ENCODE data around the gene TTPAL.

DNA sequence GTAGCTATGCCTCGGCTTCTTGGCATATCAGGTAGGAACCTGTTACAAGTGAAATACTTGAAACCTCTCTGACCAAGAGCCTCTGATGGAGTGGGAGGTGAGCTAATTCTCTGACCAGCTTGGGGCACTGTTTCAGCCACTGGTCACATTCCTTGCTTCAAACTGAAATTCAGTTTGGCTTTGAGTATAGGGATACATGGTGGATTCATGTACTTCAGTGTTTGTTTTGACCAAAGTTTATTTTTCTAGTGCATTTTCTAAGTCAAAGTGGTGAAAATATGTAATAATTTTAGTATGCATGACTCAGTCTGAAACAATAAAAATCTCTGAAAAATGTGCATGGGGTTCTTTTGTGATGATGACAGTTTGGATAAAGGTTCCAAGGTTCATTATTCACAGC lies 18.6 kb downstream of the TTPAL start:
- TF ChIP-seq, protein P1, sequence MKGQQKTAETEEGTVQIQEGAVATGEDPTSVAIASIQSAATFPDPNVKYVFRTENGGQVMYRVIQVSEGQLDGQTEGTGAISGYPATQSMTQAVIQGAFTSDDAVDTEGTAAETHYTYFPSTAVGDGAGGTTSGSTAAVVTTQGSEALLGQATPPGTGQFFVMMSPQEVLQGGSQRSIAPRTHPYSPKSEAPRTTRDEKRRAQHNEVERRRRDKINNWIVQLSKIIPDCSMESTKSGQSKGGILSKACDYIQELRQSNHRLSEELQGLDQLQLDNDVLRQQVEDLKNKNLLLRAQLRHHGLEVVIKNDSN (IDR thresholded peaks at IDR 0.05; ENCODE audit: borderline replicate concordance, extremely low read length, insufficient read depth, low read depth, low read length): no peak
- TF ChIP-seq, protein P2, sequence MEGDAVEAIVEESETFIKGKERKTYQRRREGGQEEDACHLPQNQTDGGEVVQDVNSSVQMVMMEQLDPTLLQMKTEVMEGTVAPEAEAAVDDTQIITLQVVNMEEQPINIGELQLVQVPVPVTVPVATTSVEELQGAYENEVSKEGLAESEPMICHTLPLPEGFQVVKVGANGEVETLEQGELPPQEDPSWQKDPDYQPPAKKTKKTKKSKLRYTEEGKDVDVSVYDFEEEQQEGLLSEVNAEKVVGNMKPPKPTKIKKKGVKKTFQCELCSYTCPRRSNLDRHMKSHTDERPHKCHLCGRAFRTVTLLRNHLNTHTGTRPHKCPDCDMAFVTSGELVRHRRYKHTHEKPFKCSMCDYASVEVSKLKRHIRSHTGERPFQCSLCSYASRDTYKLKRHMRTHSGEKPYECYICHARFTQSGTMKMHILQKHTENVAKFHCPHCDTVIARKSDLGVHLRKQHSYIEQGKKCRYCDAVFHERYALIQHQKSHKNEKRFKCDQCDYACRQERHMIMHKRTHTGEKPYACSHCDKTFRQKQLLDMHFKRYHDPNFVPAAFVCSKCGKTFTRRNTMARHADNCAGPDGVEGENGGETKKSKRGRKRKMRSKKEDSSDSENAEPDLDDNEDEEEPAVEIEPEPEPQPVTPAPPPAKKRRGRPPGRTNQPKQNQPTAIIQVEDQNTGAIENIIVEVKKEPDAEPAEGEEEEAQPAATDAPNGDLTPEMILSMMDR (IDR thresholded peaks at IDR 0.05 in 2 of 3, conservative IDR thresholded peaks at IDR 0.05 in 1 of 3; ENCODE audit: control insufficient read depth in 2 of 3, extremely low read depth in 1 of 3, insufficient read depth in 1 of 3, low read depth in 3 of 3, low read length in 3 of 3): no peak
- TF ChIP-seq, protein P3, sequence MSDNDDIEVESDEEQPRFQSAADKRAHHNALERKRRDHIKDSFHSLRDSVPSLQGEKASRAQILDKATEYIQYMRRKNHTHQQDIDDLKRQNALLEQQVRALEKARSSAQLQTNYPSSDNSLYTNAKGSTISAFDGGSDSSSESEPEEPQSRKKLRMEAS (IDR thresholded peaks at IDR 0.05; ENCODE audit: low read depth, low read length): no peak
- no peak for TF ChIP-seq RB1 (IDR thresholded peaks at IDR 0.05; ENCODE audit: borderline replicate concordance)
- TF ChIP-seq, protein P4, sequence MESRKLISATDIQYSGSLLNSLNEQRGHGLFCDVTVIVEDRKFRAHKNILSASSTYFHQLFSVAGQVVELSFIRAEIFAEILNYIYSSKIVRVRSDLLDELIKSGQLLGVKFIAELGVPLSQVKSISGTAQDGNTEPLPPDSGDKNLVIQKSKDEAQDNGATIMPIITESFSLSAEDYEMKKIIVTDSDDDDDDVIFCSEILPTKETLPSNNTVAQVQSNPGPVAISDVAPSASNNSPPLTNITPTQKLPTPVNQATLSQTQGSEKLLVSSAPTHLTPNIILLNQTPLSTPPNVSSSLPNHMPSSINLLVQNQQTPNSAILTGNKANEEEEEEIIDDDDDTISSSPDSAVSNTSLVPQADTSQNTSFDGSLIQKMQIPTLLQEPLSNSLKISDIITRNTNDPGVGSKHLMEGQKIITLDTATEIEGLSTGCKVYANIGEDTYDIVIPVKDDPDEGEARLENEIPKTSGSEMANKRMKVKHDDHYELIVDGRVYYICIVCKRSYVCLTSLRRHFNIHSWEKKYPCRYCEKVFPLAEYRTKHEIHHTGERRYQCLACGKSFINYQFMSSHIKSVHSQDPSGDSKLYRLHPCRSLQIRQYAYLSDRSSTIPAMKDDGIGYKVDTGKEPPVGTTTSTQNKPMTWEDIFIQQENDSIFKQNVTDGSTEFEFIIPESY (IDR thresholded peaks at IDR 0.05): no peak
- TF ChIP-seq, protein P5, sequence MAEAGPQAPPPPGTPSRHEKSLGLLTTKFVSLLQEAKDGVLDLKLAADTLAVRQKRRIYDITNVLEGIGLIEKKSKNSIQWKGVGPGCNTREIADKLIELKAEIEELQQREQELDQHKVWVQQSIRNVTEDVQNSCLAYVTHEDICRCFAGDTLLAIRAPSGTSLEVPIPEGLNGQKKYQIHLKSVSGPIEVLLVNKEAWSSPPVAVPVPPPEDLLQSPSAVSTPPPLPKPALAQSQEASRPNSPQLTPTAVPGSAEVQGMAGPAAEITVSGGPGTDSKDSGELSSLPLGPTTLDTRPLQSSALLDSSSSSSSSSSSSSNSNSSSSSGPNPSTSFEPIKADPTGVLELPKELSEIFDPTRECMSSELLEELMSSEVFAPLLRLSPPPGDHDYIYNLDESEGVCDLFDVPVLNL (IDR thresholded peaks at IDR 0.05; ENCODE audit: low read depth, low read length): no peak
- no peak for TF ChIP-seq POLR2A (IDR thresholded peaks at IDR 0.05; ENCODE audit: low read depth, low read length)
- no peak for TF ChIP-seq RCOR1 (conservative IDR thresholded peaks at IDR 0.05; ENCODE audit: low read depth, low read length)
- TF ChIP-seq, protein P6, sequence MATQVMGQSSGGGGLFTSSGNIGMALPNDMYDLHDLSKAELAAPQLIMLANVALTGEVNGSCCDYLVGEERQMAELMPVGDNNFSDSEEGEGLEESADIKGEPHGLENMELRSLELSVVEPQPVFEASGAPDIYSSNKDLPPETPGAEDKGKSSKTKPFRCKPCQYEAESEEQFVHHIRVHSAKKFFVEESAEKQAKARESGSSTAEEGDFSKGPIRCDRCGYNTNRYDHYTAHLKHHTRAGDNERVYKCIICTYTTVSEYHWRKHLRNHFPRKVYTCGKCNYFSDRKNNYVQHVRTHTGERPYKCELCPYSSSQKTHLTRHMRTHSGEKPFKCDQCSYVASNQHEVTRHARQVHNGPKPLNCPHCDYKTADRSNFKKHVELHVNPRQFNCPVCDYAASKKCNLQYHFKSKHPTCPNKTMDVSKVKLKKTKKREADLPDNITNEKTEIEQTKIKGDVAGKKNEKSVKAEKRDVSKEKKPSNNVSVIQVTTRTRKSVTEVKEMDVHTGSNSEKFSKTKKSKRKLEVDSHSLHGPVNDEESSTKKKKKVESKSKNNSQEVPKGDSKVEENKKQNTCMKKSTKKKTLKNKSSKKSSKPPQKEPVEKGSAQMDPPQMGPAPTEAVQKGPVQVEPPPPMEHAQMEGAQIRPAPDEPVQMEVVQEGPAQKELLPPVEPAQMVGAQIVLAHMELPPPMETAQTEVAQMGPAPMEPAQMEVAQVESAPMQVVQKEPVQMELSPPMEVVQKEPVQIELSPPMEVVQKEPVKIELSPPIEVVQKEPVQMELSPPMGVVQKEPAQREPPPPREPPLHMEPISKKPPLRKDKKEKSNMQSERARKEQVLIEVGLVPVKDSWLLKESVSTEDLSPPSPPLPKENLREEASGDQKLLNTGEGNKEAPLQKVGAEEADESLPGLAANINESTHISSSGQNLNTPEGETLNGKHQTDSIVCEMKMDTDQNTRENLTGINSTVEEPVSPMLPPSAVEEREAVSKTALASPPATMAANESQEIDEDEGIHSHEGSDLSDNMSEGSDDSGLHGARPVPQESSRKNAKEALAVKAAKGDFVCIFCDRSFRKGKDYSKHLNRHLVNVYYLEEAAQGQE (IDR thresholded peaks at IDR 0.05; ENCODE audit: low read depth, low read length): no peak
- TF ChIP-seq CEBPB (IDR thresholded peaks at IDR 0.05; ENCODE audit: borderline replicate concordance in 1 of 2, low read depth in 2 of 2, low read length in 2 of 2): no peak
- TF ChIP-seq NR2F1 (conservative IDR thresholded peaks at IDR 0.05): no peak

All from GM12878 (cell line).